HepG2 (cell line): Measurements from ENCODE around the gene STARD10. TPM values are rescaled to one million over a fixed set of nuclear protein-coding genes. Genes with fewer than 3 reads are reported as not detected.

Experiments used
- ATAC-seq: fragments of 200-7000 bp; cut with Tn5 transposase; 3 replicates; pipeline ENCODE4 v1.9.1; 2020; ENCODE audit warnings: mild to moderate bottlenecking, moderate library complexity
- BruUV-seq: library from RNA; stranded (reverse); fragments of 400-500 nt; replicated peaks from 2 replicates; lab custom pipeline; 2021; lab: Mats Ljungman, UMichigan
- CTCF ChIA-PET: fragments of 300-600 bp; formaldehyde crosslinking; extraction: SDS; loops from one replicate; lab custom pipeline; 2021; ENCODE audit warnings: low total read pairs, inconsistent platforms, low intra/inter-chr PET ratio; lab: Yijun Ruan, JAX
- POLR2A ChIA-PET: fragments of 350-600 bp; sonication (Branson Sonifier 250); formaldehyde crosslinking; loops from one replicate; lab custom pipeline; 2020; ENCODE audit warnings: antibody characterized with exemption, inconsistent platforms; lab: Yijun Ruan, JAX
- DNase-seq: peaks from one replicate; pipeline ENCODE4 v3.0.0-alpha.2; 2015; ENCODE audit warnings: low spot score
- FAIRE-seq: peaks from 3 replicates; lab custom pipeline; 2011; peaks lifted over from hg19 to GRCh38; lab: Jason Lieb, UNC
- H2AFZ ChIP-seq: one replicate; pipeline ENCODE4 v1.6.1; 2011; ENCODE audit warnings: low read length, inconsistent platforms
- H3K27ac ChIP-seq: fragments of 300-600 bp; 3 replicates; pipeline ENCODE4 v1.8.0; 2011; ENCODE audit warnings: mixed run types, mild to moderate bottlenecking, mixed read lengths, low read length, inconsistent platforms; ENCODE audit not compliant: insufficient read depth; ENCODE audit errors: extremely low read length
- H3K27me3 ChIP-seq, 2 experiments: fragments of 200-600 bp in 1 of 2; 2 replicates in 1 of 2; 3 replicates in 1 of 2; pipeline versions ENCODE4 v1.6.0 to v1.8.0; 2011; ENCODE audit warnings: low read length in 2 of 2, mild to moderate bottlenecking in 2 of 2, moderate library complexity in 2 of 2, inconsistent platforms in 1 of 2; ENCODE audit not compliant: insufficient read depth in 2 of 2, control insufficient read depth in 1 of 2
- H3K36me3 ChIP-seq, 2 experiments: fragments of 200-600 bp in 1 of 2; replicated peaks in 1 of 2; 2 replicates in 1 of 2; 3 replicates in 1 of 2; pipeline versions ENCODE4 v1.5.1 to v1.8.0; 2011; ENCODE audit warnings: low read length in 2 of 2, inconsistent platforms in 1 of 2; ENCODE audit not compliant: insufficient read depth in 2 of 2, control insufficient read depth in 1 of 2
- H3K4me1 ChIP-seq: 2 replicates; pipeline ENCODE4 v1.5.1; 2012; ENCODE audit warnings: low read length, inconsistent platforms; ENCODE audit not compliant: insufficient read depth
- H3K4me2 ChIP-seq: 2 replicates; pipeline ENCODE4 v1.6.0; 2011; ENCODE audit warnings: low read depth, low read length, inconsistent platforms
- H3K4me3 ChIP-seq, 3 experiments: fragments of 200-600 bp in 1 of 3; sonication (generic), shearing (Covaris generic) in 1 of 3; replicated peaks in 1 of 3; 2 replicates each; pipeline ENCODE4 v1.5.1; 2011 to 2016; ENCODE audit warnings: low read length in 3 of 3, inconsistent platforms in 2 of 3, low read depth in 2 of 3, mild to moderate bottlenecking in 2 of 3, control low read depth in 1 of 3, mixed read lengths in 1 of 3; ENCODE audit not compliant: insufficient read depth in 1 of 3
- H3K79me2 ChIP-seq: one replicate; pipeline ENCODE4 v1.6.1; 2011; ENCODE audit warnings: low read length, inconsistent platforms; ENCODE audit not compliant: insufficient read depth
- H3K9ac ChIP-seq: 2 replicates; pipeline ENCODE4 v1.6.0; 2011; ENCODE audit warnings: mild to moderate bottlenecking, low read depth, low read length, inconsistent platforms; ENCODE audit not compliant: insufficient read depth
- H3K9me3 ChIP-seq: 2 replicates; pipeline ENCODE4 v1.5.1; 2012; ENCODE audit warnings: mild to moderate bottlenecking, low read length
- H4K20me1 ChIP-seq: 2 replicates; pipeline ENCODE4 v1.6.0; 2011; ENCODE audit warnings: inconsistent platforms, mild to moderate bottlenecking, low read length, moderate library complexity; ENCODE audit not compliant: insufficient read depth
- HNF4G ChIP-seq, 2 experiments: sonication (generic) in 1 of 2; formaldehyde crosslinking in 1 of 2; IDR thresholded peaks; 2 replicates each; pipeline versions ENCODE4 v1.4.0 to v1.6.1; 2011 to 2020; ENCODE audit warnings: borderline replicate concordance in 2 of 2, low read depth in 2 of 2, mild to moderate bottlenecking in 2 of 2, low read length in 1 of 2, missing genetic modification reagents in 1 of 2, moderate library complexity in 1 of 2
- ZMYM2 ChIP-seq: sonication (generic); formaldehyde crosslinking; IDR thresholded peaks from 2 replicates; pipeline ENCODE4 v1.8.0; 2022; ENCODE audit warnings: mild to moderate bottlenecking, missing genetic modification reagents
- WGBS: methylation state at CpG from one replicate; pipeline ENCODE4 v1.1.6; 2017; ENCODE audit warnings: low lambda C conversion rate; 5-methylcytosine and 5-hydroxymethylcytosine counted together
- in situ Hi-C: cut with HindIII; loops from 2 replicates; pipeline ENCODE4 v1.10.0; 2017; ENCODE audit warnings: low pct_unique_long_range_greater_than_20kb; ENCODE audit not compliant: extremely low pct_ligation_motif_present
- intact Hi-C: fragments of 100-400 bp; cut with micrococcal nuclease; formaldehyde crosslinking; loops from one replicate; pipeline ENCODE4 v1.10.0; 2022; ENCODE audit not compliant: unreplicated experiment
- polyA plus RNA-seq, 8 experiments: library from polyadenylated mRNA; depleted of rRNA in 3 of 8; stranded (reverse) in 7 of 8; unstranded in 1 of 8; fragments of >200 nt; fragmentation: Illumina TruSeq in 4 of 8; extraction: Trizol in 4 of 8; gene quantifications; 2 replicates each; pipeline versions ENCODE4 v1.2.1 to v1.2.3, GENCODE V29; 2011 to 2016; ENCODE audit warnings: low read depth in 4 of 8, missing spikeins in 1 of 8, mixed read lengths in 1 of 8; ENCODE audit not compliant: insufficient read depth in 1 of 8
- total RNA-seq, 5 experiments: library from RNA; depleted of rRNA; stranded (reverse); fragments of >200 nt; fragmentation: Illumina TruSeq; extraction: Trizol; gene quantifications; 2 replicates each; pipeline ENCODE4 v1.2.3, GENCODE V29; 2016; ENCODE audit warnings: low read depth in 1 of 5
- TF ChIP-seq, protein P1 (sequence below), 2 experiments: fragments of 450-650 bp in 1 of 2; sonication (generic) in 1 of 2; formaldehyde crosslinking in 1 of 2; IDR thresholded peaks; 2 replicates each; pipeline versions ENCODE4 v1.6.1 to v1.8.0; 2016 to 2022; ENCODE audit warnings: antibody characterized with exemption in 1 of 2, mild to moderate bottlenecking in 1 of 2, missing genetic modification reagents in 1 of 2

STARD10 gene
- total and polyA plus RNA-seq, 2 of the 13 experiments (the other 11 are each of a cell fraction or from before 2014, with no cell fraction given) = 260 to 341 TPM

DNA sequence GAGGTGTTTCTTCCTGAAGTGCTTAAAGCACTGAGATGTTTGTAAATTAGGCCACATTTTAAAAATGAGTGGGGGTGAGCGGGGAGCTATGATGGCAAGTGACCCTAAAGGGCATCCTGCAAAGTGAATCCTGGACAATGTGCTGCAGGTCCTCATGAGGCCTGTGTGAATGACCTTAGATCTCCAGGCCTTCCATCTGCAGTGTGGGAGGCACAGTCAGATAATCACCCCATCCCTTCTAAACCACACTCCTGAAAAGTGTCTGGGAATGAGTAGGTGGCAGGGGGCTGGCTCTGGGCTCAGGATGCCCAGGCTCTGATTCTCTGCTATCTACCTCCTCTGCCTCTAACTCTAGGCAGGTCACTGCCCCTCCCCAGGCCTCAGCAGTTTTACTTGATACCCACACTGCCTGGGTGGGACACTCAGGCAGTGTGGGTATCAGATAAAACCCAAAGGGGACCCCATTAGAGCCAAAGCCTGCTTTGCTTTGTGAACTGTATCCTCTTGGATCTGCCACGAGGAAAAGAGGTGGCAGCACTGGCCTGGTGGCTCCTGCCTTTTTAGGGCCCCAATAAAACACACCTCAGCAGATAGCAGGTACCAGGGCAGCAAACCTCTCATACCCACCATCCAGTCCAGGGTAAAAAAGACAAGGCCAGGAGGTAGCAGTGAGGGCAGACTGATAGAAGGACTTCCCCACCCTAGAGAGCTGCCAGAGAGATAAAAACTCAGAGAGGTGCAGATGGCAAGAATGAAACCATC, 10.5 kb downstream of the STARD10 start:
- ATAC-seq = no peak
- Histone ChIP-seq H3K4me2 (peak overlapping the region; percentile 98), H3K4me3 (peak overlapping the region in 2 of 3 experiments; percentile 55 to 81; a peak in 3 of 6 replicates), H3K9me3 (no peaks in the 10 kb centered on the region), H3K27me3 (no peaks in the 10 kb centered on the region; a peak in 1 of 5 replicates), H3K27ac (peak overlapping the region; percentile 79), H3K79me2 (peaks cover 18% of the 10 kb centered on the region), H4K20me1 (no peaks in the 10 kb centered on the region), H3K9ac (peak overlapping the region; percentile 53; the same call in 1 of the 2 replicates), H3K36me3 (no peaks in the 10 kb centered on the region), H2AFZ (no peak overlapping the region), H3K4me1 (peaks cover 90% of the 10 kb centered on the region)
- TF ChIP-seq HNF4G (IDR thresholded peaks at IDR 0.05; ENCODE audit: borderline replicate concordance, low read depth, low read length) (peak; percentile 22; the same call in 1 of the 2 replicates), HNF4G (CRISPR knock-in tag; IDR thresholded peaks at IDR 0.05; ENCODE audit: borderline replicate concordance, low read depth) (no peak), ZMYM2 (no peak)
- no TSS peak for BruUV-seq
- intact Hi-C loops (no loop called here), in situ Hi-C loops (no loop called here)
- ChIA-PET CTCF (interaction anchor here (2.4 kb wide), 1 partner anchor 10 kb away, joined by 6 read pairs; the partner anchor contains the start of gene STARD10), POLR2A (interaction anchor here (0.7 to 10.0 kb wide), 7 partner anchors 10 to 360 kb away, joined by 3 to 103 read pairs (median 7); partner anchors contain the start of genes ARAP1 and STARD10)
- peak; percentile 58 for FAIRE-seq
- DNase-seq = no peak
- 59% methylated on average over 2 of the region's 2 CpGs for WGBS

DNA sequence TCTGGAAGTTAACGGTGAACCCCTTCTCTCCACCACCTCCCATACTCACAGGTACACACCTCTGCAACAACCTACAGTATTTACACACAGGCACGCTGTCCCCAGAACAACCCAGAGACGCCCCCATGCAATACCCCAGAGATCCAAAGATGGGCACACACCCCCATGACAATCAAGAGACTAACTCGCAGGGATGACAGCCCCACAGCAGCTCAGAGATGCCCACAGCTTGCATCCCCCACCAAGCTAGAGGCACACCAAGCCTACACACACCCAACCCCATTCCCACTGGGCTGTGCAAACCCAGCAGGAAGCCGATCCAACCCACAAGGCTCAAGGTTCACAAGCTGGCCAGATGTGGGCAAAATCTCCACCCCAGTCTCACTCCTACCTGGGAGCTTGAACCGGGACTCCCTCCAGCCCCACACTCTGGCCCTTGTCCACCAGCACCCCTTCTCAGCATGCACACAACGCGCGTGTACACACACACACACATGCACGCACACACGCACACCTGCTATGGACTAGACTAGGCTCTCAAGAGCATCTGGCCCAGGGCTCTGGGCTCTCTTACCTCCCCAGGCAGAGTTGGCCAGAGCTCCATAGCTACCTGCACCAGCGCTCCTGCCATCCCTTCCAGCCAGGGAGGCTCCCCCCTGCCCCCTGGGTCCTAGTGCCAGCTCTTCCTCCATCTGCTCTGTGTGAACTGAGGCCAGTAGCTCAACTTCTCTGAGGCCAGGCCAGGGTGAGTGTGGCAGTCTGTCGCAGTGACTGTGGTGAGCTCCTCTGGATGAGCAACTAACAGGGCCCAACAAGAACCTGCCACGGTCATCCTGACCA, 11.5 kb downstream of the STARD10 start:
- H3K27me3 ChIP-seq = no peaks in the 10 kb centered on the region; a peak in 1 of 5 replicates
- peaks cover 4% of the 10 kb centered on the region; the same call in 1 of the 2 replicates for H4K20me1 ChIP-seq
- peak overlapping the region; percentile 55 to 88 (median 81) for H3K4me3 ChIP-seq
- peak overlapping the region; percentile 79 for H3K27ac ChIP-seq
- H3K4me2 ChIP-seq = peak overlapping the region; percentile 98
- peak overlapping the region; percentile 53 for H3K9ac ChIP-seq
- no TSS peak for BruUV-seq
- WGBS = 10% methylated on average over 4 of the region's 14 CpGs
- peak; percentile 48 for ATAC-seq
- in situ Hi-C loops (no loop called here), intact Hi-C loops (no loop called here)
- ChIA-PET CTCF (interaction anchor here (0.8 to 2.4 kb wide), 2 partner anchors 11 to 57 kb away, joined by 3 to 6 read pairs; partner anchors contain the start of gene STARD10), POLR2A (interaction anchor here (0.7 to 10.0 kb wide), 10 partner anchors 10 to 361 kb away, joined by 3 to 103 read pairs (median 6); partner anchors contain the start of genes ARAP1 and STARD10)
- peaks cover 18% of the 10 kb centered on the region for H3K79me2 ChIP-seq
- peak; percentile 79 for DNase-seq
- peaks cover 90% of the 10 kb centered on the region for H3K4me1 ChIP-seq
- FAIRE-seq = peak; percentile 92
- peak overlapping the region; percentile 60 for H2AFZ ChIP-seq
- no peaks in the 10 kb centered on the region for H3K9me3 ChIP-seq
- no peaks in the 10 kb centered on the region for H3K36me3 ChIP-seq
- TF ChIP-seq, protein P1, sequence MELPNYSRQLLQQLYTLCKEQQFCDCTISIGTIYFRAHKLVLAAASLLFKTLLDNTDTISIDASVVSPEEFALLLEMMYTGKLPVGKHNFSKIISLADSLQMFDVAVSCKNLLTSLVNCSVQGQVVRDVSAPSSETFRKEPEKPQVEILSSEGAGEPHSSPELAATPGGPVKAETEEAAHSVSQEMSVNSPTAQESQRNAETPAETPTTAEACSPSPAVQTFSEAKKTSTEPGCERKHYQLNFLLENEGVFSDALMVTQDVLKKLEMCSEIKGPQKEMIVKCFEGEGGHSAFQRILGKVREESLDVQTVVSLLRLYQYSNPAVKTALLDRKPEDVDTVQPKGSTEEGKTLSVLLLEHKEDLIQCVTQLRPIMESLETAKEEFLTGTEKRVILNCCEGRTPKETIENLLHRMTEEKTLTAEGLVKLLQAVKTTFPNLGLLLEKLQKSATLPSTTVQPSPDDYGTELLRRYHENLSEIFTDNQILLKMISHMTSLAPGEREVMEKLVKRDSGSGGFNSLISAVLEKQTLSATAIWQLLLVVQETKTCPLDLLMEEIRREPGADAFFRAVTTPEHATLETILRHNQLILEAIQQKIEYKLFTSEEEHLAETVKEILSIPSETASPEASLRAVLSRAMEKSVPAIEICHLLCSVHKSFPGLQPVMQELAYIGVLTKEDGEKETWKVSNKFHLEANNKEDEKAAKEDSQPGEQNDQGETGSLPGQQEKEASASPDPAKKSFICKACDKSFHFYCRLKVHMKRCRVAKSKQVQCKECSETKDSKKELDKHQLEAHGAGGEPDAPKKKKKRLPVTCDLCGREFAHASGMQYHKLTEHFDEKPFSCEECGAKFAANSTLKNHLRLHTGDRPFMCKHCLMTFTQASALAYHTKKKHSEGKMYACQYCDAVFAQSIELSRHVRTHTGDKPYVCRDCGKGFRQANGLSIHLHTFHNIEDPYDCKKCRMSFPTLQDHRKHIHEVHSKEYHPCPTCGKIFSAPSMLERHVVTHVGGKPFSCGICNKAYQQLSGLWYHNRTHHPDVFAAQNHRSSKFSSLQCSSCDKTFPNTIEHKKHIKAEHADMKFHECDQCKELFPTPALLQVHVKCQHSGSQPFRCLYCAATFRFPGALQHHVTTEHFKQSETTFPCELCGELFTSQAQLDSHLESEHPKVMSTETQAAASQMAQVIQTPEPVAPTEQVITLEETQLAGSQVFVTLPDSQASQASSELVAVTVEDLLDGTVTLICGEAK (IDR thresholded peaks at IDR 0.05) = no peak
- TF ChIP-seq, protein P1 (CRISPR knock-in tag; IDR thresholded peaks at IDR 0.05) = 0 out of 2 replicates have a peak, but pooled peaks have one; percentile 26
